Measurements from ENCODE around the gene PPIL3.

PPIL3 gene

GRCh38 chr2:200860092-200860795 is 28.6 kb downstream of the PPIL3 start:
- DNase-seq (ENCODE audit: low read depth): peak; percentile 55

GRCh38 chr2:200856806-200857205 is 32.1 kb downstream of the PPIL3 start:
- no peak for DNase-seq (ENCODE audit: low read depth)

- no peak for DNase-seq (ENCODE audit: low read depth)
These were observed 36.3 kb downstream of the PPIL3 start for GRCh38 chr2:200852605-200853004.

- DNase-seq (ENCODE audit: low read depth): no peak
These were observed 37.3 kb downstream of the PPIL3 start for GRCh38 chr2:200851398-200852248.

- DNase-seq (ENCODE audit: low read depth): no peak
These were observed 38.2 kb downstream of the PPIL3 start for GRCh38 chr2:200850512-200851256.

GRCh38 chr2:200847939-200848338 is 40.9 kb downstream of the PPIL3 start:
- no peak for DNase-seq (ENCODE audit: low read depth)

GRCh38 chr2:200847269-200847668 is 41.6 kb downstream of the PPIL3 start:
- DNase-seq (ENCODE audit: low read depth): no peak

- no peak for DNase-seq (ENCODE audit: low read depth)
These were observed 43.1 kb downstream of the PPIL3 start for GRCh38 chr2:200845669-200846325.

GRCh38 chr2:200845194-200845593 is 43.7 kb downstream of the PPIL3 start:
- DNase-seq (ENCODE audit: low read depth): no peak

GRCh38 chr2:200843993-200844948 is 44.6 kb downstream of the PPIL3 start:
- DNase-seq (ENCODE audit: low read depth): no peak

- DNase-seq (ENCODE audit: low read depth): no peak
These were observed 49.4 kb downstream of the PPIL3 start for GRCh38 chr2:200839513-200839912.

GRCh38 chr2:200834701-200835100 is 54.2 kb downstream of the PPIL3 start:
- DNase-seq (ENCODE audit: low read depth): no peak

GRCh38 chr2:200829258-200829655 is 59.6 kb downstream of the PPIL3 start:
- no peak for DNase-seq (ENCODE audit: low read depth)

- no peak for DNase-seq (ENCODE audit: low read depth)
These were observed 60.2 kb downstream of the PPIL3 start for GRCh38 chr2:200828572-200829257.

GRCh38 chr2:200828104-200828503 is 60.8 kb downstream of the PPIL3 start:
- no peak for DNase-seq (ENCODE audit: low read depth)

- DNase-seq (ENCODE audit: low read depth): no peak
These were observed 67.1 kb downstream of the PPIL3 start for GRCh38 chr2:200821686-200822245.

Measured in amniotic epithelial cell (primary cell).